DLD1 (cell line): ENCODE measurements around the gene SLC13A3.

Experiments used
- in situ Hi-C: cut with HindIII; loops from 2 replicates; pipeline ENCODE4 v1.10.0; 2017; ENCODE audit warnings: low sequenced_read_pairs

The SLC13A3 gene

GRCh38 chr20:46657137-46657536 is 5.9 kb upstream of the SLC13A3 start:
- in situ Hi-C loops, result no loop called here

- in situ Hi-C loops, result no loop called here
Observed at GRCh38 chr20:46652699-46653098, 1.4 kb upstream of the SLC13A3 start.

- in situ Hi-C loops, result no loop called here
Observed at GRCh38 chr20:46650575-46651090, 626 bp downstream of the SLC13A3 start.

GRCh38 chr20:46649965-46650542 is 1.2 kb downstream of the SLC13A3 start:
- in situ Hi-C loops, result no loop called here

GRCh38 chr20:46649650-46649949 is 1.7 kb downstream of the SLC13A3 start:
- in situ Hi-C loops, result no loop called here

- in situ Hi-C loops, result no loop called here
Observed at GRCh38 chr20:46648903-46649649, 2.2 kb downstream of the SLC13A3 start.

GRCh38 chr20:46647469-46647868 is 3.8 kb downstream of the SLC13A3 start:
- in situ Hi-C loops, result no loop called here

- in situ Hi-C loops, result no loop called here
Observed at GRCh38 chr20:46646659-46647380, 4.4 kb downstream of the SLC13A3 start.

- in situ Hi-C loops, result no loop called here
Observed at GRCh38 chr20:46646122-46646521, 5.1 kb downstream of the SLC13A3 start.

GRCh38 chr20:46644733-46645132 is 6.5 kb downstream of the SLC13A3 start:
- in situ Hi-C loops, result no loop called here

GRCh38 chr20:46644160-46644559 is 7.1 kb downstream of the SLC13A3 start:
- in situ Hi-C loops, result no loop called here

GRCh38 chr20:46642969-46643343 is 8.3 kb downstream of the SLC13A3 start:
- in situ Hi-C loops, result no loop called here

GRCh38 chr20:46642265-46642968 is 8.8 kb downstream of the SLC13A3 start:
- in situ Hi-C loops, result no loop called here

GRCh38 chr20:46641424-46641823 is 9.8 kb downstream of the SLC13A3 start:
- in situ Hi-C loops, result no loop called here

GRCh38 chr20:46640536-46641311 is 10.5 kb downstream of the SLC13A3 start:
- in situ Hi-C loops, result no loop called here

- in situ Hi-C loops, result no loop called here
Observed at GRCh38 chr20:46640044-46640443, 11.2 kb downstream of the SLC13A3 start.

GRCh38 chr20:46639587-46639986 is 11.7 kb downstream of the SLC13A3 start:
- in situ Hi-C loops, result no loop called here

- in situ Hi-C loops, result no loop called here
Observed at GRCh38 chr20:46638898-46639274, 12.4 kb downstream of the SLC13A3 start.

- in situ Hi-C loops, result no loop called here
Observed at GRCh38 chr20:46638134-46638897, 12.9 kb downstream of the SLC13A3 start.
